H1 (cell line): ENCODE measurements around the gene AIG1. TPM values are rescaled to one million over a fixed set of nuclear protein-coding genes. Genes with fewer than 3 reads are reported as not detected.

Experiments used
- CTCF ChIA-PET: fragments of 300-600 bp; sonication (Branson Sonifier 250); formaldehyde crosslinking; loops from one replicate; lab custom pipeline; 2021; ENCODE audit not compliant: partially characterized antibody; lab: Charles Lee
- POLR2A ChIA-PET: fragments of 300-600 bp; sonication (Branson Sonifier 250); formaldehyde crosslinking; loops from one replicate; lab custom pipeline; 2021; ENCODE audit warnings: inconsistent platforms; ENCODE audit not compliant: partially characterized antibody; lab: Charles Lee
- DNase-seq, 2 experiments: peaks; one replicate each; pipeline versions ENCODE4 v3.0.0 to v3.0.0-alpha.2; 2010 to 2022; ENCODE audit warnings: low spot score in 2 of 2, low read depth in 1 of 2, mixed read lengths in 1 of 2
- FAIRE-seq: peaks from 2 replicates; lab custom pipeline; 2011; peaks lifted over from hg19 to GRCh38; lab: Jason Lieb, UNC
- H2AFZ ChIP-seq: 2 replicates; pipeline ENCODE4 v1.8.1; 2012; ENCODE audit warnings: low read length, inconsistent platforms
- H2AK5ac ChIP-seq: 2 replicates; pipeline ENCODE4 v1.6.1; 2013; ENCODE audit warnings: low read depth, low read length
- H2BK120ac ChIP-seq: replicated peaks from 2 replicates; pipeline ENCODE3; 2013; ENCODE audit warnings: low read depth, low read length, inconsistent platforms
- H2BK12ac ChIP-seq: 2 replicates; pipeline ENCODE4 v1.6.1; 2013; ENCODE audit warnings: low read depth, low read length
- H2BK15ac ChIP-seq: 2 replicates; pipeline ENCODE4 v1.6.1; 2013; ENCODE audit warnings: low read length
- H2BK20ac ChIP-seq: 2 replicates; pipeline ENCODE4 v1.6.1; 2013; ENCODE audit warnings: low read length
- H2BK5ac ChIP-seq: 2 replicates; pipeline ENCODE4 v1.6.1; 2013; ENCODE audit warnings: low read depth, low read length
- H3K14ac ChIP-seq: 2 replicates; pipeline ENCODE4 v1.6.1; 2013; ENCODE audit warnings: inconsistent platforms; ENCODE audit not compliant: insufficient read length
- H3K18ac ChIP-seq: 2 replicates; pipeline ENCODE4 v1.6.1; 2013; ENCODE audit warnings: low read length; ENCODE audit errors: extremely low read depth
- H3K23ac ChIP-seq: 2 replicates; pipeline ENCODE4 v1.6.1; 2013; ENCODE audit warnings: inconsistent platforms; ENCODE audit not compliant: insufficient read length
- H3K23me2 ChIP-seq: 2 replicates; pipeline ENCODE4 v1.6.1; 2013; ENCODE audit warnings: low read depth, low read length
- H3K27ac ChIP-seq: 2 replicates; pipeline ENCODE4 v1.6.1; 2011; ENCODE audit warnings: low read depth, low read length, inconsistent platforms
- H3K27me3 ChIP-seq, 4 experiments: replicated peaks in 1 of 4; 1 replicate in 1 of 4; 2 replicates in 3 of 4; pipeline versions ENCODE4 v1.6.1 to v1.8.1; 2011 to 2013; ENCODE audit warnings: low read length in 3 of 4, mild to moderate bottlenecking in 3 of 4, inconsistent platforms in 2 of 4, mixed read lengths in 2 of 4, moderate library complexity in 1 of 4; ENCODE audit not compliant: control insufficient read depth in 3 of 4, insufficient read depth in 3 of 4; ENCODE audit errors: extremely low read depth in 1 of 4
- H3K36me3 ChIP-seq, 4 experiments: 2 replicates each; pipeline versions ENCODE4 v1.6.1 to v1.8.1; 2011 to 2013; ENCODE audit warnings: mild to moderate bottlenecking in 4 of 4, low read length in 3 of 4, moderate library complexity in 2 of 4, control low read depth in 1 of 4, inconsistent platforms in 1 of 4; ENCODE audit not compliant: insufficient read depth in 4 of 4, control insufficient read depth in 2 of 4
- H3K4ac ChIP-seq: replicated peaks from 2 replicates; pipeline ENCODE3; 2013; ENCODE audit warnings: low read length, low read depth, mixed read lengths, inconsistent platforms; ENCODE audit not compliant: insufficient read length
- H3K4me1 ChIP-seq, 4 experiments: replicated peaks in 1 of 4; 1 replicate in 1 of 4; 2 replicates in 3 of 4; pipeline versions ENCODE4 v1.6.1 to v1.8.1; 2011 to 2013; ENCODE audit warnings: low read length in 3 of 4, inconsistent platforms in 2 of 4, mixed read lengths in 1 of 4; ENCODE audit not compliant: insufficient read depth in 4 of 4, control insufficient read depth in 3 of 4
- H3K4me2 ChIP-seq, 2 experiments: 2 replicates each; pipeline versions ENCODE4 v1.6.1 to v1.8.1; 2011 to 2013; ENCODE audit warnings: low read depth in 2 of 2, low read length in 2 of 2, control low read depth in 1 of 2, inconsistent platforms in 1 of 2, mild to moderate bottlenecking in 1 of 2; ENCODE audit not compliant: insufficient read depth in 1 of 2
- H3K4me3 ChIP-seq, 4 experiments: fragments of 200-600, 300-600 bp in 1 of 4; sonication (generic), shearing (Covaris generic), sonication (Bioruptor Twin) in 1 of 4; 2 replicates each; pipeline versions ENCODE4 v1.5.1 to v1.8.1; 2011 to 2016; ENCODE audit warnings: low read length in 4 of 4, low read depth in 3 of 4, control low read depth in 2 of 4, inconsistent platforms in 2 of 4, mild to moderate bottlenecking in 2 of 4, mixed read lengths in 1 of 4, moderate library complexity in 1 of 4; ENCODE audit not compliant: insufficient read depth in 2 of 4; ENCODE audit errors: extremely low read depth in 1 of 4
- H3K56ac ChIP-seq: replicated peaks from 2 replicates; pipeline ENCODE3; 2013; ENCODE audit warnings: low read depth, mild to moderate bottlenecking, mixed read lengths, low read length, inconsistent platforms; ENCODE audit not compliant: insufficient read length
- H3K79me1 ChIP-seq: 2 replicates; pipeline ENCODE4 v1.6.1; 2013; ENCODE audit warnings: low read depth, low read length, control low read depth
- H3K79me2 ChIP-seq, 2 experiments: 2 replicates each; pipeline versions ENCODE4 v1.6.1 to v1.8.1; 2012 to 2013; ENCODE audit warnings: low read length in 2 of 2, mild to moderate bottlenecking in 2 of 2, inconsistent platforms in 1 of 2; ENCODE audit not compliant: insufficient read depth in 2 of 2, control insufficient read depth in 1 of 2
- H3K9ac ChIP-seq, 4 experiments: replicated peaks in 1 of 4; 1 replicate in 1 of 4; 2 replicates in 3 of 4; pipeline versions ENCODE4 v1.6.1 to v1.8.1; 2011 to 2013; ENCODE audit warnings: low read depth in 3 of 4, low read length in 3 of 4, control low read depth in 2 of 4, mild to moderate bottlenecking in 2 of 4, moderate library complexity in 2 of 4, inconsistent platforms in 1 of 4; ENCODE audit errors: extremely low read depth in 1 of 4
- H3K9me3 ChIP-seq, 2 experiments: 2 replicates each; pipeline versions ENCODE4 v1.6.1 to v1.8.1; 2012 to 2013; ENCODE audit warnings: mild to moderate bottlenecking in 2 of 2, moderate library complexity in 2 of 2, control low read depth in 1 of 2, inconsistent platforms in 1 of 2, low read depth in 1 of 2, low read length in 1 of 2, mixed read lengths in 1 of 2; ENCODE audit not compliant: insufficient read depth in 2 of 2
- H4K20me1 ChIP-seq, 2 experiments: replicated peaks in 1 of 2; 2 replicates each; pipeline versions ENCODE3 to v1.8.1; 2011 to 2013; ENCODE audit warnings: inconsistent platforms in 2 of 2, low read length in 2 of 2, mild to moderate bottlenecking in 1 of 2; ENCODE audit not compliant: insufficient read depth in 2 of 2, control insufficient read depth in 1 of 2
- H4K5ac ChIP-seq: 2 replicates; pipeline ENCODE4 v1.6.1; 2013; ENCODE audit warnings: low read length, low read depth, mixed read lengths, inconsistent platforms; ENCODE audit not compliant: insufficient read length
- H4K8ac ChIP-seq: 2 replicates; pipeline ENCODE4 v1.8.0; 2013; ENCODE audit warnings: mild to moderate bottlenecking, moderate library complexity, low read length, inconsistent platforms; ENCODE audit not compliant: insufficient read depth; ENCODE audit errors: extremely low read depth
- H4K91ac ChIP-seq: replicated peaks from 2 replicates; pipeline ENCODE3; 2013; ENCODE audit warnings: low read length, mixed read lengths, inconsistent platforms; ENCODE audit not compliant: insufficient read length
- EGR1 ChIP-seq: IDR thresholded peaks from 2 replicates; pipeline ENCODE4 v1.6.1; 2011; ENCODE audit warnings: low read depth, low read length, borderline replicate concordance
- EP300 ChIP-seq, 2 experiments: IDR thresholded peaks; 1 replicate in 1 of 2; 2 replicates in 1 of 2; pipeline ENCODE4 v1.6.1; 2011 to 2012; ENCODE audit warnings: low read depth in 2 of 2, low read length in 2 of 2, mild to moderate bottlenecking in 2 of 2, borderline replicate concordance in 1 of 2, inconsistent platforms in 1 of 2, moderate library complexity in 1 of 2
- MAFK ChIP-seq: IDR thresholded peaks from 2 replicates; pipeline ENCODE4 v1.6.1; 2012; ENCODE audit warnings: low read depth, mild to moderate bottlenecking, improper control_type of control experiment, low read length
- SIRT6 ChIP-seq: IDR thresholded peaks from one replicate; pipeline ENCODE4 v1.7.1; 2012; ENCODE audit warnings: low read length, inconsistent platforms
- SP1 ChIP-seq: IDR thresholded peaks from 2 replicates; pipeline ENCODE4 v1.6.1; 2011; ENCODE audit warnings: low read depth, low read length
- SRF ChIP-seq: IDR thresholded peaks from 2 replicates; pipeline ENCODE4 v1.6.1; 2011; ENCODE audit warnings: mild to moderate bottlenecking, low read depth, low read length, moderate library complexity
- TEAD4 ChIP-seq: IDR thresholded peaks from 2 replicates; pipeline ENCODE4 v1.6.1; 2012; ENCODE audit warnings: low read depth, low read length, inconsistent platforms, mixed read lengths
- WGBS, 2 experiments: shearing (Covaris generic) in 1 of 2; methylation state at CpG; one replicate each; pipeline versions ENCODE4 v1.1.6 to v1.1.7; 2013 to 2015; ENCODE audit warnings: low lambda C conversion rate in 2 of 2, mixed read lengths in 2 of 2, inconsistent platforms in 1 of 2, low coverage in 1 of 2, missing lambda C conversion rate in 1 of 2; ENCODE audit not compliant: insufficient replicate concordance in 2 of 2, insufficient coverage in 1 of 2, insufficient read length in 1 of 2; ENCODE audit errors: extremely low coverage in 1 of 2, missing lambda C conversion rate in 1 of 2; 5-methylcytosine and 5-hydroxymethylcytosine counted together
- polyA plus RNA-seq, 7 experiments: library from polyadenylated mRNA; depleted of rRNA in 3 of 7; stranded (reverse) in 5 of 7; unstranded in 2 of 7; fragments of >200 nt in 5 of 7; fragments of 200-250 nt in 2 of 7; gene quantifications; 1 replicate in 5 of 7; 2 replicates in 1 of 7; 4 replicates in 1 of 7; pipeline versions ENCODE4 v1.2.1 to v1.2.3, GENCODE V29; 2011 to 2013; ENCODE audit warnings: missing spikeins in 2 of 7, mixed read lengths in 2 of 7
- total RNA-seq: library from RNA; stranded (reverse); fragmentation: NEBNext Ultra II Directional; extraction: Animal tissue kit (Norgen Biotek cat#: 25700); gene quantifications from 2 replicates; pipeline ENCODE4 v1.2.1, GENCODE V29; 2021

The AIG1 gene
- total and polyA plus RNA-seq, 2 of the 8 experiments (the other 6 are each of a cell fraction or from before 2014, with no cell fraction given), result 56.6 to 58.4 TPM

DNA sequence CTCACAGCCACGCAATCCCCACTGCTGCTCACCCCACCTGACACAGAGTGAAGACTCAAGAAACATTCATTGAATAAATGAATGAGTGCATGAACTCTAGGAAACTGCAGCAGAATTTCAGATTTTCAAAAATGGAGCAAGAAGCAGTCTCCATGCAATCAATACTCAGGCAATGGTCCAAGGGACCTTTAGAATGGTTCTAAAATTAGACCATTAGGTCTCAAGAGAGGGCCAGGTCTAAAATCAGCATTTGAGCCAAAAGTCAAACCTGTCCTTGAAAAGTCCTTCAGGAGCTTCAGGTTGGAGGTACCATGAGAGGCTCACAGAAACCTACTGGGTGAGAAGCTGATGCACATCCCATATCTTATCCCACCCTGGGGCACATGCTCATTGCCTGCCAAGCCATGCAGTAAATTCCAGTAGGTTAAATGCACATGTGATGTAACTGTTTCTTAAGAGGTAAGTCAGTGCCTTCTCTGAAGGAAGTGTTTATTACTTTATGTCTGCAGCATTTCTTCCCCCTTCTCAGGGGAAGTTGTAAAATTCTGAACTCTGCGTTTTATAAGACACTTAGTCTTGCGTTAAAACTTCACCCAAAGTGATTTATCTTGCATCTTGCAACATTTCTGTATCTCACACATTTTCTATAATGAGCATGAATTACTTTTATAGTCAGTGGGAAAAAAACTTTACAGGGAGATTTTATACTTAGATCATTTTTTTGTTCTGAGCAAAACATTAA, 263.2 kb downstream of the AIG1 start:
- no peaks in the 10 kb centered on the region for H3K79me1 ChIP-seq
- no peak overlapping the region for H3K56ac ChIP-seq
- H4K5ac ChIP-seq, result no peak overlapping the region
- no peak overlapping the region for H4K8ac ChIP-seq
- H3K4me2 ChIP-seq, result no peak overlapping the region
- no peak overlapping the region for H3K14ac ChIP-seq
- no peak overlapping the region for H2BK120ac ChIP-seq
- no peak for FAIRE-seq
- no peak overlapping the region for H2AFZ ChIP-seq
- H3K79me2 ChIP-seq, result no peaks in the 10 kb centered on the region
- H3K27ac ChIP-seq, result no peak overlapping the region
- no peak overlapping the region for H4K91ac ChIP-seq
- TF ChIP-seq EP300 (IDR thresholded peaks at IDR 0.05; ENCODE audit: borderline replicate concordance in 1 of 2, low read depth in 2 of 2, low read length in 2 of 2) (no peak), SRF (no peak), SP1 (no peak), MAFK (no peak), SIRT6 (no peak), EGR1 (no peak), TEAD4 (no peak)
- CTCF ChIA-PET, result interaction anchor here (0.7 to 2.9 kb wide), 2 partner anchors 10 to 14 kb away, joined by 3 to 9 read pairs; no protein-coding TSS in a partner anchor
- H3K9me3 ChIP-seq, result no peaks in the 10 kb centered on the region
- no peak overlapping the region for H3K18ac ChIP-seq
- H2BK20ac ChIP-seq, result no peak overlapping the region
- H2BK12ac ChIP-seq, result no peak overlapping the region
- POLR2A ChIA-PET, result no interaction called here
- 93% methylated on average over 3 of the region's 3 CpGs; no CpG with 5 or more reads in 1 of the 2 experiments for WGBS, 2 experiments
- no peak overlapping the region for H3K4ac ChIP-seq
- DNase-seq, result no peak
- H3K4me3 ChIP-seq, result no peak overlapping the region
- no peak overlapping the region for H2BK5ac ChIP-seq
- H3K36me3 ChIP-seq, result no peaks in the 10 kb centered on the region
- H3K27me3 ChIP-seq, result no peaks in the 10 kb centered on the region
- no peak overlapping the region for H2BK15ac ChIP-seq
- H3K9ac ChIP-seq, result no peak overlapping the region
- no peak overlapping the region for H2AK5ac ChIP-seq
- H3K23me2 ChIP-seq, result no peaks in the 10 kb centered on the region
- H4K20me1 ChIP-seq, result no peaks in the 10 kb centered on the region
- no peaks in the 10 kb centered on the region for H3K4me1 ChIP-seq
- no peak overlapping the region for H3K23ac ChIP-seq
